Gastrocnemius medialis (tissue), 4 donors: Measurements from ENCODE around the gene ZFYVE27.

Source experiments
- POLR2A ChIP-seq, 2 donors: fragments of 450-650 bp; IDR thresholded peaks; one replicate each; pipeline ENCODE4 v1.6.1; 2017; ENCODE audit warnings: antibody characterized with exemption in 2 of 2, mild to moderate bottlenecking in 2 of 2, moderate library complexity in 2 of 2
- TF ChIP-seq, protein P1 (sequence below), 5 experiments: fragments of 450-650 bp in 3 of 5; fragments of 200-600 bp in 2 of 5; sonication (generic) in 2 of 5; IDR thresholded peaks in 4 of 5; conservative IDR thresholded peaks in 1 of 5; 1 replicate in 4 of 5; 2 replicates in 1 of 5; pipeline ENCODE4 v1.5.1; 2016 to 2019; ENCODE audit warnings: antibody characterized with exemption in 5 of 5, mild to moderate bottlenecking in 3 of 5, moderate library complexity in 3 of 5

DNA sequence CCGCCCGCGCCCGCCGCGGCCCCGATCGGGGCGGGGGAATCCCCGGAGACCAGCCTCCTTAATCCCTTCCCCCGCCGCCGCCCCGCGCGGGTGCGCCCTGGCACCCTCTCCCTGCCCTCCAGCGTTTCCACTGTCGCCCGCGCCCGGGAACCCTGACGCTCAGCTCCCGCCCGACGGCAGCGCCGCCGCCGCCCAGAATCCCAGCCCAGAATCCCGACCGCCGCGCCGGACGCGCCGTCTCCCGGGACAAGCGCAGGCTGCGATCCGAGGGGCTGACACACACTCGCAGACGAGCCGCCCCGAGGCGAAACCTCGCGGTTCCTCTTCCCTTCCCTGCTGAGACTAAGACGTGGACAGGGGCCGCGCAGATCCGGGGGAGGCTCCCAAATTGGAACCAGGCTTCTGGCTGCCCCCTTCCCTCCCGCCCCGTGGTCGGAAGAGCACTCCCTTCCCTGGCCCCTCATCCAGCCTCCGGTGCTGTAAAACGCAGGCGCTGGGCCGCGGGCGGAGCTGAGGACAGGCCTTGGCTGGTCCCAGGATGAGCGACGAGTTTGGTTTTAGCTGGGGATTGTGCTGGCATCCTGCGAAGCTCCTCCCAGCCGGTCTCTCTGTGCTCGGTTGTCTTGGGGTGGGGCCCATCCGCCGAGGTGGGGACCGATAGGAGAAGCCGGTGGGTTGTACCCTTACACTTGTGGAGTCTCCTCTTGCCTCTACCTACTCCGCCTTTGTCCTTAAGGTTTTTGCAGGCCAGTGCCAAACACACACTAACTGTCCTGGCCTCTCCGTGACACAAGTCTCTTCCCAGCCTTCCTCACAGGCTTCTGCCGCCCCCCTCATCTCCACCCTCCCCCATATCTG is 22.3 kb upstream of the ZFYVE27 start:
- TF ChIP-seq POLR2A (IDR thresholded peaks at IDR 0.05), result peak in 1 of 2 donors; percentile 6
- TF ChIP-seq, protein P1, sequence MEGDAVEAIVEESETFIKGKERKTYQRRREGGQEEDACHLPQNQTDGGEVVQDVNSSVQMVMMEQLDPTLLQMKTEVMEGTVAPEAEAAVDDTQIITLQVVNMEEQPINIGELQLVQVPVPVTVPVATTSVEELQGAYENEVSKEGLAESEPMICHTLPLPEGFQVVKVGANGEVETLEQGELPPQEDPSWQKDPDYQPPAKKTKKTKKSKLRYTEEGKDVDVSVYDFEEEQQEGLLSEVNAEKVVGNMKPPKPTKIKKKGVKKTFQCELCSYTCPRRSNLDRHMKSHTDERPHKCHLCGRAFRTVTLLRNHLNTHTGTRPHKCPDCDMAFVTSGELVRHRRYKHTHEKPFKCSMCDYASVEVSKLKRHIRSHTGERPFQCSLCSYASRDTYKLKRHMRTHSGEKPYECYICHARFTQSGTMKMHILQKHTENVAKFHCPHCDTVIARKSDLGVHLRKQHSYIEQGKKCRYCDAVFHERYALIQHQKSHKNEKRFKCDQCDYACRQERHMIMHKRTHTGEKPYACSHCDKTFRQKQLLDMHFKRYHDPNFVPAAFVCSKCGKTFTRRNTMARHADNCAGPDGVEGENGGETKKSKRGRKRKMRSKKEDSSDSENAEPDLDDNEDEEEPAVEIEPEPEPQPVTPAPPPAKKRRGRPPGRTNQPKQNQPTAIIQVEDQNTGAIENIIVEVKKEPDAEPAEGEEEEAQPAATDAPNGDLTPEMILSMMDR (IDR thresholded peaks at IDR 0.05 in 4 of 5, conservative IDR thresholded peaks at IDR 0.05 in 1 of 5), result no peak
